ENCODE results near the gene HOXA10. TPM values are rescaled to one million over a fixed set of nuclear protein-coding genes. Genes with fewer than 3 reads are reported as not detected.

The HOXA10 gene
- total and polyA plus RNA-seq, 2 experiments from 2014 or later, result 7.7 to 15.1 TPM

GRCh38 chr7:27171637-27172314 lies 2.3 kb downstream of the HOXA10 start:
- Histone ChIP-seq H2AFZ (no peak overlapping the region), H3K4me3 (peak overlapping the region; percentile 34), H3K9me3 (ENCODE audit: low read depth) (no peaks in the 10 kb centered on the region), H3K79me2 (peaks cover 99% of the 10 kb centered on the region), H3K27me3 (peaks cover 100% of the 10 kb centered on the region), H4K20me1 (ENCODE audit: insufficient read depth, poor library complexity, severe bottlenecking) (peaks cover 16% of the 10 kb centered on the region), H3K9me2 (replicated peaks; ENCODE audit: insufficient read depth) (no peaks in the 10 kb centered on the region), H3K4me1 (ENCODE audit: insufficient read depth) (peaks cover 13% of the 10 kb centered on the region), H3K27ac (peak overlapping the region; percentile 96), H3K36me3 (replicated peaks; ENCODE audit: insufficient read depth, low read depth) (no peaks in the 10 kb centered on the region), H3K4me2 (peak overlapping the region; percentile 96)
- no peak for DNase-seq (ENCODE audit: low spot score)
- 11% methylated on average over 30 of the region's 30 CpGs for WGBS (ENCODE audit: low lambda C conversion rate, missing lambda C conversion rate)
- TF ChIP-seq EZH2 (IDR thresholded peaks at IDR 0.05; ENCODE audit: borderline replicate concordance) (no peak), CTCF (IDR thresholded peaks at IDR 0.05; ENCODE audit: poor library complexity) (no peak), EZH2phosphoT487 (IDR thresholded peaks at IDR 0.05; ENCODE audit: low read depth, severe bottlenecking, unreplicated experiment) (no peak)

- H3K4me3 ChIP-seq, result peak overlapping the region; percentile 34
- H3K27me3 ChIP-seq, result peaks cover 100% of the 10 kb centered on the region
- peaks cover 14% of the 10 kb centered on the region for H3K4me1 ChIP-seq (ENCODE audit: insufficient read depth)
- no peak overlapping the region for H2AFZ ChIP-seq
- H3K36me3 ChIP-seq (replicated peaks; ENCODE audit: insufficient read depth, low read depth), result no peaks in the 10 kb centered on the region
- no peak for DNase-seq (ENCODE audit: low spot score)
- peaks cover 16% of the 10 kb centered on the region for H4K20me1 ChIP-seq (ENCODE audit: insufficient read depth, poor library complexity, severe bottlenecking)
- WGBS (ENCODE audit: low lambda C conversion rate, missing lambda C conversion rate), result 9% methylated on average over 8 of the region's 8 CpGs
- H3K27ac ChIP-seq, result peak overlapping the region; percentile 96
- H3K4me2 ChIP-seq, result peak overlapping the region; percentile 96
- no peaks in the 10 kb centered on the region for H3K9me2 ChIP-seq (replicated peaks; ENCODE audit: insufficient read depth)
- peaks cover 99% of the 10 kb centered on the region for H3K79me2 ChIP-seq
- H3K9me3 ChIP-seq (ENCODE audit: low read depth), result no peaks in the 10 kb centered on the region
- TF ChIP-seq CTCF (IDR thresholded peaks at IDR 0.05; ENCODE audit: poor library complexity) (no peak), EZH2 (IDR thresholded peaks at IDR 0.05; ENCODE audit: borderline replicate concordance) (peak; percentile 11)
Measured at GRCh38 chr7:27171325-27171636, 2.8 kb downstream of the HOXA10 start.

- H3K4me1 ChIP-seq (ENCODE audit: insufficient read depth), result peaks cover 17% of the 10 kb centered on the region
- H3K4me2 ChIP-seq, result peak overlapping the region; percentile 96
- no peak overlapping the region for H2AFZ ChIP-seq
- H3K9me2 ChIP-seq (replicated peaks; ENCODE audit: insufficient read depth), result no peaks in the 10 kb centered on the region
- 22% methylated on average over 11 of the region's 11 CpGs for WGBS (ENCODE audit: low lambda C conversion rate, missing lambda C conversion rate)
- no peak for TF ChIP-seq CTCF (IDR thresholded peaks at IDR 0.05; ENCODE audit: poor library complexity)
- TF ChIP-seq EZH2 (IDR thresholded peaks at IDR 0.05; ENCODE audit: borderline replicate concordance), result no peak
- TF ChIP-seq EZH2phosphoT487 (IDR thresholded peaks at IDR 0.05; ENCODE audit: low read depth, severe bottlenecking, unreplicated experiment), result peak; percentile 52
- no peaks in the 10 kb centered on the region for H3K36me3 ChIP-seq (replicated peaks; ENCODE audit: insufficient read depth, low read depth)
- H4K20me1 ChIP-seq (ENCODE audit: insufficient read depth, poor library complexity, severe bottlenecking), result peaks cover 16% of the 10 kb centered on the region
- H3K27me3 ChIP-seq, result peaks cover 100% of the 10 kb centered on the region
- peaks cover 99% of the 10 kb centered on the region for H3K79me2 ChIP-seq
- H3K27ac ChIP-seq, result peak overlapping the region; percentile 96
- H3K9me3 ChIP-seq (ENCODE audit: low read depth), result no peaks in the 10 kb centered on the region
- H3K4me3 ChIP-seq, result peak overlapping the region; percentile 53
- no peak for DNase-seq (ENCODE audit: low spot score)
Measured at GRCh38 chr7:27170426-27171324, 3.4 kb downstream of the HOXA10 start.
